Calu3 (cell line): ENCODE results near the gene POLL. TPM values are rescaled to one million over a fixed set of nuclear protein-coding genes. Genes with fewer than 3 reads are reported as not detected.
"Not testable (repeated sequence)": the region's sequence is repeated elsewhere in the genome, so short reads cannot be mapped to it uniquely, and the experiment has no call there.

Source experiments
- BruUV-seq: library from RNA; stranded (reverse); fragments of 400-500 nt; replicated peaks from 2 replicates; lab custom pipeline; 2021; lab: Mats Ljungman, UMichigan
- CTCF ChIA-PET: fragments of 300-600 bp; sonication (Branson Sonifier 250); formaldehyde crosslinking; loops from one replicate; lab custom pipeline; 2022; ENCODE audit warnings: antibody characterized with exemption; lab: Charles Lee
- DNase-seq: peaks from one replicate; pipeline ENCODE4 v3.0.0; 2022
- H3K27ac Mint-ChIP-seq: one replicate; pipeline ENCODE4 v1.8.0; 2022; ENCODE audit warnings: mixed read lengths; ENCODE audit not compliant: unreplicated experiment
- H3K27me3 Mint-ChIP-seq: one replicate; pipeline ENCODE4 v1.8.0; 2022; ENCODE audit warnings: mixed read lengths; ENCODE audit not compliant: unreplicated experiment
- H3K36me3 Mint-ChIP-seq: one replicate; pipeline ENCODE4 v1.8.0; 2022; ENCODE audit warnings: mild to moderate bottlenecking, moderate library complexity, mixed read lengths; ENCODE audit not compliant: insufficient read depth, unreplicated experiment
- H3K4me1 Mint-ChIP-seq: one replicate; pipeline ENCODE4 v1.8.0; 2022; ENCODE audit warnings: mild to moderate bottlenecking, low read depth, mixed read lengths; ENCODE audit not compliant: unreplicated experiment
- H3K4me3 Mint-ChIP-seq: one replicate; pipeline ENCODE4 v1.8.0; 2022; ENCODE audit warnings: mild to moderate bottlenecking, low read depth, moderate library complexity, mixed read lengths; ENCODE audit not compliant: unreplicated experiment
- H3K9me3 Mint-ChIP-seq: one replicate; pipeline ENCODE4 v1.8.0; 2022; ENCODE audit warnings: low read depth, mixed read lengths; ENCODE audit not compliant: unreplicated experiment
- CTCF ChIP-seq: fragments of 200-600 bp; IDR thresholded peaks from one replicate; pipeline ENCODE4 v1.8.0; 2022; ENCODE audit warnings: antibody characterized with exemption; ENCODE audit not compliant: unreplicated experiment
- intact Hi-C: fragments of 100-400 bp; cut with micrococcal nuclease; formaldehyde crosslinking; loops from one replicate; pipeline ENCODE4 v1.10.0; 2022; ENCODE audit not compliant: unreplicated experiment
- total RNA-seq: library from RNA; stranded (reverse); gene quantifications from 2 replicates; pipeline ENCODE4 v1.2.3, GENCODE V29; 2022

Gene POLL
- total RNA-seq, 1 experiment from 2014 or later = 28.4 TPM

- TF ChIP-seq CTCF = no peak
- intact Hi-C loops = no loop called here
- Mint-ChIP-seq H3K27ac (no peak overlapping the region), H3K4me1 (no peaks in the 10 kb centered on the region), H3K27me3 (no peaks in the 10 kb centered on the region), H3K4me3 (no peak overlapping the region), H3K9me3 (no peaks in the 10 kb centered on the region), H3K36me3 (no peaks in the 10 kb centered on the region)
- BruUV-seq = no TSS peak
- CTCF ChIA-PET = interaction anchor here (0.6 kb wide), 1 partner anchor 32 kb away, joined by 3 read pairs; no protein-coding TSS in a partner anchor
- DNase-seq = no peak
Measured at GRCh38 chr10:101595591-101596433, 7.8 kb upstream of the POLL start.

GRCh38 chr10:101593331-101593730 lies 5.3 kb upstream of the POLL start:
- H3K4me3 Mint-ChIP-seq, H3K4me1 Mint-ChIP-seq, H3K36me3 Mint-ChIP-seq, DNase-seq, intact Hi-C loops, BruUV-seq, H3K27ac Mint-ChIP-seq, CTCF ChIA-PET, H3K27me3 Mint-ChIP-seq, H3K9me3 Mint-ChIP-seq: not testable (repeated sequence)

GRCh38 chr10:101588879-101589278 lies 822 bp upstream of the POLL start:
- BruUV-seq = TSS peak; percentile 43
- no peak for TF ChIP-seq CTCF
- intact Hi-C loops = no loop called here
- Mint-ChIP-seq H3K4me3 (peak overlapping the region; percentile 85), H3K27ac (peak overlapping the region; percentile 24), H3K9me3 (no peaks in the 10 kb centered on the region), H3K4me1 (no peaks in the 10 kb centered on the region), H3K36me3 (peaks cover 29% of the 10 kb centered on the region), H3K27me3 (no peaks in the 10 kb centered on the region)
- CTCF ChIA-PET = no interaction called here
- peak; percentile 11 for DNase-seq

- Mint-ChIP-seq H3K9me3 (no peaks in the 10 kb centered on the region), H3K4me1 (no peaks in the 10 kb centered on the region), H3K27me3 (no peaks in the 10 kb centered on the region), H3K27ac (no peak overlapping the region), H3K4me3 (no peak overlapping the region), H3K36me3 (peaks cover 33% of the 10 kb centered on the region)
- no peak for TF ChIP-seq CTCF
- intact Hi-C loops = no loop called here
- CTCF ChIA-PET = no interaction called here
- DNase-seq = no peak
- no TSS peak for BruUV-seq
Measured at GRCh38 chr10:101585841-101586240, 2.2 kb downstream of the POLL start.
